Activated gamma-delta T cell treated with anti-CD3 and anti-CD28 coated beads, Interleukin-2, amount 50 U/mL, for 16 hours (primary cell): ENCODE results near the gene ERICH3.

Source experiments
- DNase-seq: peaks from one replicate; pipeline ENCODE4 v3.0.0-alpha.2; 2020; ENCODE audit warnings: low read depth

ERICH3 gene

DNA sequence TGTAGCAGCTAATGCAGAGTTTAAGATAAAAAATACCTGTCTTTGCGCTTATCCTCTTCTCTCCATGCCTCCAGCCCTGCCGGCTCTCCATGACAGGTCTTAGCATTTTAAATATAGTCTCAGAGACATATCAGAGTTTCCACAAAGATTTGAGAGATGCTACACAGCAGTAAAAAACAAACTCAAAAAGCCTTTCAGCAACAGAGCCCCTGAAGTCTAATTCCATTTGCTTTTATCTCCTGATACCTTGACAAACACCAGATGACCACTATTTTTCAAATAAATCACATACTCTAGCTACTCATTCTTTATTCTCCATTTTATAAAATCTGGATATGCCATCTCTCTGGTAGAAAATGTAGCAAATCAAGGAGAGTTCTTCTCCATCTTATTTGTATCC is 81.6 kb downstream of the ERICH3 start:
- DNase-seq, result no peak

DNA sequence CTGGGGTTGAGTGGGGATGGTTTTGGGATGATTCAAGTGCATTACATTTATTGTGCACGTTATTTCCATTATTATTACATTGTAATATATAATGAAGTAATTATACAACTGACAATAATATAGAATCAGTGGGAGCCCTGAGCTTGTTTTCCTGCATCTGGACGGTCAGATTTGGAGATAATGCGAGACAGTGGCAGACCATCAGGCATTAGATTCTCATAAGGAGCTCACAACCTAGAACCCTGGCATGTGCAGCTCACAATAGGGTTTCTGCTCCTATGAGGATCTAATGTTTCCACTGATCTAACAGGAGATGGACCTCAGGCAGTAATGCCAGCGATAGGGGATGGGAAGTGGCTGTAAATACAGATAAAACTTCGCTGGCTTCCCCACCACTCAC is 83.3 kb downstream of the ERICH3 start:
- no peak for DNase-seq

GRCh38 chr1:74587888-74588287 is 85.7 kb downstream of the ERICH3 start:
- DNase-seq, result no peak

DNA sequence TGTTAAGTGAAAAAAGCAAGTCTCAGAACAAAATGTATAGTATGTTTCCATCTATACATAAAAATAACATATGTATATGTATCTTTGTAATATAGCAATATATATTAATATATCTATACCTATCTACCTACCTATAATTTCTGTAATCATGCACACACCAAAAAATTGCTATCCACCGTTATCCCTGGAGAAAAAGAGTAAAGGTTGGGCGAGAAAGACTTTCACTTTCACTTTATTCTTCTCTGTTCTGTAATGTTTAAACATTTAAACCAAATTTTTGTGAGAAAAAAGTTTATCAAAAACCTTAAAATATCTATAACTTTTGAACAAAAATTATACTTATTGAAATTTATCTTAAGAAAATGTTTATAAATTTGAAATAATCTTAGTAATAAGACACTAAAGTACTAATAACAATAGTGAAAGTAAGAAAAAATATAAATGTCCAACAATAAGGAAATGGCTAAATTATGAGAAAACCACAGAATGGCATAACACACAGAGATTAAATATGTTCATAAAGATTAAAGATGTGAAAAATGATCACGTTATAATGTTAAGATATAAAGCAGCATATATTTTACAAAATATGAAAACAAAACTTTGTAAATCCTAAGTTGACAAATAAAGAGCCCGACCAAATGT is 87.2 kb downstream of the ERICH3 start:
- no peak for DNase-seq

GRCh38 chr1:74584185-74584584 is 89.4 kb downstream of the ERICH3 start:
- DNase-seq, result no peak

DNA sequence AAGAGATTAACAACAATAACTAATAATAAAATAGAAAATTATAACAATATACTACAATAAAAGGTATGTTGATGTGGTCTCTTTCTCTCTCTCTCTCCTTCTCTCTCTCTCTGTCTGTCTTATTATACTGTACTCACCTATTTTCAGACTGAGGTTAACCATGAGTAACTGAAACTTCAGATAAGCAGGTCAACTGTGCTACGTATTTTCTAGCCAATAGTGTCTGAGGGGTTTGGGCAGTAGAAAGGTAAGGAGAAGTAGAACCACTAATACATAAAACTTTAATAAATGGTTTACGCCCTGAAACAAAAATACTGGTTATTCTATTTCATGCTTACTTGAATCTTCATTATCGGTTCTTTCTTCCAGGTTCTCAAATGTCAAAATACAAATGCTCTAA is 90.2 kb downstream of the ERICH3 start:
- DNase-seq, result no peak

DNA sequence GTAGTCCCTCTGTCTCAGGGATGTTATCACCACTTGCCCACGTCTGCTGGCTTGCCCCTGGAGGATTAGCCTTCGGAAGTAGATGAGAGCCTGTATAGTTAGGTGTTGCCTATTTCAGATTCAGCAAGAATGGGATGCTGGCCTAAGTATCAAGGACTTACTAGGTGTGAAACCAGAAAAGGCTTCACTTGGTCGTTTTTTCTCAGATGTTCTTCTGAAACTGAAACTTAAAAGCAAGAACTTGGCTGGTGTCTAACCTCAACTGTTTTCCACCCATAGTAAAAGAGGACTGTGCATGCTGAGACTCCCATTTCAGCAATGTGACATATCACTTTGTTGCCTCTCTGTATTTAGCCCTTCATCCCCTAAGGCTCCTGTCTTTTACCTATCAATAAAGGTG is 94.2 kb downstream of the ERICH3 start:
- no peak for DNase-seq

GRCh38 chr1:74578101-74578500 is 95.5 kb downstream of the ERICH3 start:
- no peak for DNase-seq

DNA sequence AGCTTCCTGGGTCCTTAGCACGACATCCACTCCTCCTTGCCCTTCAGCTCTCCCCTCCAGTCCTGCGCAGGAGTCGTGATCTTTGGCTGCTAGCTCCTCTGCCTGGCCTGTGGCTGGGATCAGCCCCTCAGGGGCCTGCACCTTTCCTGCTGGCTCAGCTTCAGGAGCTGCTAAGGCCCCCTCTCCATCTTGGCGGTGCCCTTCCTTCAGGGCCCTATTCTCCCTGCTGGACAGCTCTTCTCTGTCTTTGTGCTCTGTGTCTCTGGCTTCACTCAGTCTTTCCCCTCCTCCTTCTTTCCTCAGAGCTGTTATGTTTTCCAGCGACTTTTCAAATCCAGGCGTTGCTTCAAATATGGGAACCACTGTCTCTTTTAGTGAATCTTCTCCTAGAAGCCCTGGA is 101.7 kb downstream of the ERICH3 start:
- no peak for DNase-seq

- DNase-seq, result no peak
These were observed 102.1 kb downstream of the ERICH3 start for GRCh38 chr1:74571493-74571800.

GRCh38 chr1:74570797-74571492 is 102.6 kb downstream of the ERICH3 start:
- DNase-seq, result no peak

- no peak for DNase-seq
These were observed 123.7 kb downstream of the ERICH3 start for GRCh38 chr1:74549932-74550331.

- DNase-seq, result no peak
These were observed 124.4 kb downstream of the ERICH3 start for GRCh38 chr1:74548961-74549750.

GRCh38 chr1:74545821-74546220 is 127.8 kb downstream of the ERICH3 start:
- no peak for DNase-seq

GRCh38 chr1:74534241-74534640 is 139.4 kb downstream of the ERICH3 start:
- DNase-seq, result no peak

GRCh38 chr1:74531796-74532195 is 141.8 kb downstream of the ERICH3 start:
- no peak for DNase-seq

DNA sequence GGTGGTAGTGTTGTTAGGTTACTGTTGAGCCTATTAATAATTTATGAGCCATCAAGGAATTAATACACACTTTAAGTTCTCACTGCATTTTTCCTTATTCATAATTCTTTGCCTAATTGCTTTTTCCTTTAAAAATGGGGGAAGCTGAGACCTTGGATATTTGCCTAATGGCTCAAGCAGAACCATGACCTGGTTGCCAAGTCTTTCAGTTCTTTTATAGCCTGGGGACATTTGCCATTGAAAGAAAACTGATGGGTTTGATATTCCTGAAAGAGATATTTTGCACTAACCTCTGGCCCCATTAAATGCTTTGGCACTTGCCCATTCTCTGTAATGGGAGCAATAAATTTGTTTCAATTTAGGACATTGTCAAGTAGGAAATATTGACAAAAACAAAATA is 142.7 kb downstream of the ERICH3 start:
- no peak for DNase-seq

GRCh38 chr1:74528123-74528522 is 145.5 kb downstream of the ERICH3 start:
- no peak for DNase-seq

- DNase-seq, result no peak
These were observed 146.9 kb downstream of the ERICH3 start for GRCh38 chr1:74526708-74527107.

DNA sequence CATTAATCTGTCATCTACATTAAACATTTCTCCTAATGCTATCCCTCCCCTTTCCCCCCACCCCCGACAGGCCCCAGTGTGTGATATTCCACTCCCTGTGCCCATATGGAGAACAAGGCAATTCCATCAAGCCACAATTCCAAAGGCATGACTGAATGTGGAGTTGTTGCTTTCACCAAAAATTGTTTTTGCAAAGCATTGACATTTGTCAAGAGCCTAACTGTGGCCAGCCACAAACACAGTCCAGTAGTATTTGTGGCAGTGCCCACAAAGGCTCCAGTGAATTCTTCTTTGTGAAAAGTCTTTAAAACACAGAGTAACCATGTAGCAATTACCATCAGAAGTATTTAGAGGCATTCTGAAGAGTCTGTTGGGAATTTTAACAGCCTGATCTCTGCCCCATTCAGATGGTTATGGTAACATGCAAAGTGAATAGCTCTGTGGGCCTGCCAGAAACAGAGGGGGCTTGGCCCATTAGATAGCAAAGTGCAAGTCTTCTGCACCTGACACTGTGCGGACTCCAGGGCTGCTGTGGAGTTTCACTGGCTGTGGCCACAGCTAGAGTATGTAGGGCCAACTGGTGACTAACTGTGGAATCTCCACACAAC is 149.6 kb downstream of the ERICH3 start:
- no peak for DNase-seq

- DNase-seq, result no peak
These were observed 151.4 kb downstream of the ERICH3 start for GRCh38 chr1:74522148-74522547.
